ENCODE measurements around the gene ADORA1. TPM values are rescaled to one million over a fixed set of nuclear protein-coding genes. Genes with fewer than 3 reads are reported as not detected.

Gene ADORA1
- polyA plus RNA-seq, 3 donors: 0.13 to 1.1 TPM; not detected in 1

GRCh38 chr1:203148579-203148978, 21.1 kb downstream of the ADORA1 start:
- DNase-seq: no peak
- no peaks in the 10 kb centered on the region for H3K9me3 ChIP-seq (replicated peaks in 1 of 2; ENCODE audit: control insufficient read depth in 1 of 2, insufficient read depth in 1 of 2, low read length in 2 of 2)
- no peak overlapping the region for H3K4me2 ChIP-seq (replicated peaks; ENCODE audit: extremely low read depth, low read length, poor library complexity, severe bottlenecking)
- H3K4me3 Mint-ChIP-seq: no peak overlapping the region
- H3K9ac ChIP-seq (ENCODE audit: insufficient read depth, low read length, poor library complexity, severe bottlenecking): no peak overlapping the region
- no peaks in the 10 kb centered on the region for H3K36me3 Mint-ChIP-seq
- peaks cover 3% of the 10 kb centered on the region for H3K4me1 Mint-ChIP-seq
- no peak overlapping the region for H2AFZ ChIP-seq (ENCODE audit: insufficient read depth, low read depth, low read length, poor library complexity, severe bottlenecking)
- peaks cover 0 to 4% of the 10 kb centered on the region in 2 donors for H3K27me3 ChIP-seq (ENCODE audit: control insufficient read depth in 2 of 2, insufficient read depth in 2 of 2, low read length in 2 of 2)
- no peaks in the 10 kb centered on the region for H3K36me3 ChIP-seq (replicated peaks in 1 of 2; ENCODE audit: control insufficient read depth in 1 of 2, insufficient read depth in 2 of 2, low read length in 2 of 2)
- no peaks in the 10 kb centered on the region for H3K9me3 Mint-ChIP-seq
- no peaks in the 10 kb centered on the region for H3K4me1 ChIP-seq (ENCODE audit: control insufficient read depth in 1 of 2, insufficient read depth in 2 of 2, low read length in 2 of 2)
- H3K79me2 ChIP-seq (ENCODE audit: insufficient read depth, low read length): no peaks in the 10 kb centered on the region
- H3K27ac ChIP-seq (ENCODE audit: low read depth in 1 of 2, low read length in 2 of 2): no peak overlapping the region
- no peak overlapping the region for H3K4me3 ChIP-seq (replicated peaks in 1 of 3; ENCODE audit: low read depth in 2 of 3, low read length in 3 of 3)
- H3K27me3 Mint-ChIP-seq (ENCODE audit: low read depth in 3 of 3): peaks cover 9 to 32% (median 16%) of the 10 kb centered on the region in 3 donors
- H3K27ac Mint-ChIP-seq: no peak overlapping the region
- peak; percentile 16 for TF ChIP-seq CTCF (IDR thresholded peaks at IDR 0.05)
- no peaks in the 10 kb centered on the region for H4K20me1 ChIP-seq (ENCODE audit: insufficient read depth, low read length)
- WGBS (ENCODE audit: insufficient coverage): 95% methylated on average over 11 of the region's 12 CpGs
- intact Hi-C loops (cut with micrococcal nuclease): no loop called here

GRCh38 chr1:203149188-203149840, 21.8 kb downstream of the ADORA1 start:
- Mint-ChIP-seq H3K9me3 (no peaks in the 10 kb centered on the region), H3K27me3 (ENCODE audit: low read depth in 3 of 3) (peaks cover 9 to 30% (median 18%) of the 10 kb centered on the region in 3 donors), H3K4me3 (peak overlapping the region in 1 of 2 donors; percentile 32), H3K27ac (peak overlapping the region in 1 of 7 donors; percentile 37), H3K4me1 (peaks cover 3% of the 10 kb centered on the region), H3K36me3 (no peaks in the 10 kb centered on the region)
- Histone ChIP-seq H2AFZ (ENCODE audit: insufficient read depth, low read depth, low read length, poor library complexity, severe bottlenecking) (no peak overlapping the region), H3K36me3 (replicated peaks in 1 of 2; ENCODE audit: control insufficient read depth in 1 of 2, insufficient read depth in 2 of 2, low read length in 2 of 2) (no peaks in the 10 kb centered on the region), H3K4me2 (replicated peaks; ENCODE audit: extremely low read depth, low read length, poor library complexity, severe bottlenecking) (no peak overlapping the region), H3K27ac (ENCODE audit: low read depth in 1 of 2, low read length in 2 of 2) (no peak overlapping the region), H3K27me3 (ENCODE audit: control insufficient read depth in 2 of 2, insufficient read depth in 2 of 2, low read length in 2 of 2) (peaks cover 0 to 4% of the 10 kb centered on the region in 2 donors), H4K20me1 (ENCODE audit: insufficient read depth, low read length) (no peaks in the 10 kb centered on the region), H3K9me3 (replicated peaks in 1 of 2; ENCODE audit: control insufficient read depth in 1 of 2, insufficient read depth in 1 of 2, low read length in 2 of 2) (no peaks in the 10 kb centered on the region), H3K4me3 (replicated peaks in 1 of 3; ENCODE audit: low read depth in 2 of 3, low read length in 3 of 3) (no peak overlapping the region), H3K79me2 (ENCODE audit: insufficient read depth, low read length) (no peaks in the 10 kb centered on the region), H3K9ac (ENCODE audit: insufficient read depth, low read length, poor library complexity, severe bottlenecking) (no peak overlapping the region), H3K4me1 (ENCODE audit: control insufficient read depth in 1 of 2, insufficient read depth in 2 of 2, low read length in 2 of 2) (no peaks in the 10 kb centered on the region)
- TF ChIP-seq CTCF (IDR thresholded peaks at IDR 0.05): no peak
- no peak for DNase-seq
- intact Hi-C loops (cut with micrococcal nuclease): no loop called here
- WGBS (ENCODE audit: insufficient coverage): 20% methylated on average over 1 of the region's 7 CpGs

Data from CD14-positive monocyte (primary cell).